ENCODE data around the gene MRPL52.

Gene MRPL52

GRCh38 chr14:22830443-22831010 lies 840 bp downstream of the MRPL52 start:
- DNase-seq: no peak
- TF ChIP-seq CTCF (IDR thresholded peaks at IDR 0.05; ENCODE audit: low read depth, low read length): no peak
- H3K27ac ChIP-seq: no peak overlapping the region
- H3K36me3 ChIP-seq: peaks cover 20% of the 10 kb centered on the region
- peaks cover 4% of the 10 kb centered on the region for H3K9me3 ChIP-seq (ENCODE audit: severe bottlenecking)
- H3K27me3 ChIP-seq (ENCODE audit: insufficient read depth, low read depth, severe bottlenecking): no peaks in the 10 kb centered on the region
- H3K4me3 ChIP-seq (ENCODE audit: low read depth, low read length): peak overlapping the region; percentile 89

GRCh38 chr14:22835505-22835904 lies 5.8 kb downstream of the MRPL52 start:
- Histone ChIP-seq H3K27me3 (ENCODE audit: insufficient read depth, low read depth, severe bottlenecking) (no peaks in the 10 kb centered on the region), H3K9me3 (ENCODE audit: severe bottlenecking) (no peaks in the 10 kb centered on the region), H3K36me3 (peaks cover 20% of the 10 kb centered on the region), H3K4me3 (ENCODE audit: low read depth, low read length) (no peak overlapping the region), H3K27ac (no peak overlapping the region)
- no peak for DNase-seq
- no peak for TF ChIP-seq CTCF (IDR thresholded peaks at IDR 0.05; ENCODE audit: low read depth, low read length)

GRCh38 chr14:22836301-22837113 lies 6.8 kb downstream of the MRPL52 start, which contains the start of gene MMP14:
TSS of gene MMP14 (plus strand) at chr14:22836585. CDS start at chr14:22836818, 233 bp downstream.
- H3K27ac ChIP-seq: no peak within 1 kb of the TSS
- no peak for DNase-seq
- H3K36me3 ChIP-seq: peaks cover 20% of the 10 kb centered on the region
- H3K27me3 ChIP-seq (ENCODE audit: insufficient read depth, low read depth, severe bottlenecking): no peaks in the 10 kb centered on the region
- H3K9me3 ChIP-seq (ENCODE audit: severe bottlenecking): no peaks in the 10 kb centered on the region
- no peak within 1 kb of the TSS for H3K4me3 ChIP-seq (ENCODE audit: low read depth, low read length)
- TF ChIP-seq CTCF (IDR thresholded peaks at IDR 0.05; ENCODE audit: low read depth, low read length): no peak

- no peak for TF ChIP-seq CTCF (IDR thresholded peaks at IDR 0.05; ENCODE audit: low read depth, low read length)
- DNase-seq: no peak
- Histone ChIP-seq H3K4me3 (ENCODE audit: low read depth, low read length) (no peak overlapping the region), H3K27me3 (ENCODE audit: insufficient read depth, low read depth, severe bottlenecking) (no peaks in the 10 kb centered on the region), H3K27ac (no peak overlapping the region), H3K36me3 (peaks cover 20% of the 10 kb centered on the region), H3K9me3 (ENCODE audit: severe bottlenecking) (no peaks in the 10 kb centered on the region)
Measured at GRCh38 chr14:22837114-22837749, 7.5 kb downstream of the MRPL52 start.

GRCh38 chr14:22837750-22838538 lies 8.3 kb downstream of the MRPL52 start:
- Histone ChIP-seq H3K4me3 (ENCODE audit: low read depth, low read length) (no peak overlapping the region), H3K27ac (no peak overlapping the region), H3K9me3 (ENCODE audit: severe bottlenecking) (no peaks in the 10 kb centered on the region), H3K36me3 (peaks cover 20% of the 10 kb centered on the region), H3K27me3 (ENCODE audit: insufficient read depth, low read depth, severe bottlenecking) (no peaks in the 10 kb centered on the region)
- no peak for TF ChIP-seq CTCF (IDR thresholded peaks at IDR 0.05; ENCODE audit: low read depth, low read length)
- DNase-seq: no peak
